ENCODE results near the gene THEMIS.

The THEMIS gene

GRCh38 chr6:127869772-127870404 lies 31.0 kb downstream of the THEMIS start:
- Histone ChIP-seq H3K4me3 (ENCODE audit: low read depth, low read length) (no peak overlapping the region), H3K36me3 (ENCODE audit: control insufficient read depth in 2 of 2, insufficient read depth in 1 of 2, low read length in 2 of 2) (no peaks in the 10 kb centered on the region), H3K27ac (ENCODE audit: extremely low read depth, low read depth, low read length) (no peak overlapping the region), H3K9me3 (ENCODE audit: control insufficient read depth, insufficient read depth, low read depth, low read length) (no peaks in the 10 kb centered on the region), H3K4me1 (ENCODE audit: control insufficient read depth, insufficient read depth, low read length) (no peaks in the 10 kb centered on the region)
- POLR2A ChIA-PET = no interaction called here
- CTCF ChIA-PET = interaction anchor here (1.1 kb wide), 1 partner anchor 27 kb away, joined by 3 read pairs; no protein-coding TSS in a partner anchor
- no peak for TF ChIP-seq ZNF2 (tag by site-specific recombination; IDR thresholded peaks at IDR 0.05)
- TF ChIP-seq, protein P1, sequence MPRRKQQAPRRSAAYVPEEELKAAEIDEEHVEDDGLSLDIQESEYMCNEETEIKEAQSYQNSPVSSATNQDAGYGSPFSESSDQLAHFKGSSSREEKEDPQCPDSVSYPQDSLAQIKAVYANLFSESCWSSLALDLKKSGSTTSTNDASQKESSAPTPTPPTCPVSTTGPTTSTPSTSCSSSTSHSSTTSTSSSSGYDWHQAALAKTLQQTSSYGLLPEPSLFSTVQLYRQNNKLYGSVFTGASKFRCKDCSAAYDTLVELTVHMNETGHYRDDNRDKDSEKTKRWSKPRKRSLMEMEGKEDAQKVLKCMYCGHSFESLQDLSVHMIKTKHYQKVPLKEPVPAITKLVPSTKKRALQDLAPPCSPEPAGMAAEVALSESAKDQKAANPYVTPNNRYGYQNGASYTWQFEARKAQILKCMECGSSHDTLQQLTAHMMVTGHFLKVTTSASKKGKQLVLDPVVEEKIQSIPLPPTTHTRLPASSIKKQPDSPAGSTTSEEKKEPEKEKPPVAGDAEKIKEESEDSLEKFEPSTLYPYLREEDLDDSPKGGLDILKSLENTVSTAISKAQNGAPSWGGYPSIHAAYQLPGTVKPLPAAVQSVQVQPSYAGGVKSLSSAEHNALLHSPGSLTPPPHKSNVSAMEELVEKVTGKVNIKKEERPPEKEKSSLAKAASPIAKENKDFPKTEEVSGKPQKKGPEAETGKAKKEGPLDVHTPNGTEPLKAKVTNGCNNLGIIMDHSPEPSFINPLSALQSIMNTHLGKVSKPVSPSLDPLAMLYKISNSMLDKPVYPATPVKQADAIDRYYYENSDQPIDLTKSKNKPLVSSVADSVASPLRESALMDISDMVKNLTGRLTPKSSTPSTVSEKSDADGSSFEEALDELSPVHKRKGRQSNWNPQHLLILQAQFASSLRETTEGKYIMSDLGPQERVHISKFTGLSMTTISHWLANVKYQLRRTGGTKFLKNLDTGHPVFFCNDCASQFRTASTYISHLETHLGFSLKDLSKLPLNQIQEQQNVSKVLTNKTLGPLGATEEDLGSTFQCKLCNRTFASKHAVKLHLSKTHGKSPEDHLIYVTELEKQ (tag by site-specific recombination; IDR thresholded peaks at IDR 0.05; ENCODE audit: borderline replicate concordance) = no peak
- no peak for TF ChIP-seq ZBTB20 (tag by site-specific recombination; IDR thresholded peaks at IDR 0.05)
- TF ChIP-seq ZNF555 (tag by site-specific recombination; conservative IDR thresholded peaks at IDR 0.05) = no peak
- TF ChIP-seq ZXDB (tag by site-specific recombination; IDR thresholded peaks at IDR 0.05) = no peak
- no peak for TF ChIP-seq RBAK (tag by site-specific recombination; IDR thresholded peaks at IDR 0.05)
- TF ChIP-seq, protein P2, sequence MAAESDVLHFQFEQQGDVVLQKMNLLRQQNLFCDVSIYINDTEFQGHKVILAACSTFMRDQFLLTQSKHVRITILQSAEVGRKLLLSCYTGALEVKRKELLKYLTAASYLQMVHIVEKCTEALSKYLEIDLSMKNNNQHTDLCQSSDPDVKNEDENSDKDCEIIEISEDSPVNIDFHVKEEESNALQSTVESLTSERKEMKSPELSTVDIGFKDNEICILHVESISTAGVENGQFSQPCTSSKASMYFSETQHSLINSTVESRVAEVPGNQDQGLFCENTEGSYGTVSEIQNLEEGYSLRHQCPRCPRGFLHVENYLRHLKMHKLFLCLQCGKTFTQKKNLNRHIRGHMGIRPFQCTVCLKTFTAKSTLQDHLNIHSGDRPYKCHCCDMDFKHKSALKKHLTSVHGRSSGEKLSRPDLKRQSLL (tag by site-specific recombination; IDR thresholded peaks at IDR 0.05) = no peak
- TF ChIP-seq ZNF155 (tag by site-specific recombination; IDR thresholded peaks at IDR 0.05) = no peak
- no peak for TF ChIP-seq ZNF776 (tag by site-specific recombination; IDR thresholded peaks at IDR 0.05; ENCODE audit: borderline replicate concordance)
- TF ChIP-seq IKZF3 (tag by site-specific recombination; IDR thresholded peaks at IDR 0.05) = no peak
- no peak for TF ChIP-seq ZNF785 (tag by site-specific recombination; IDR thresholded peaks at IDR 0.05)
- no peak for TF ChIP-seq ZNF221 (tag by site-specific recombination; IDR thresholded peaks at IDR 0.05; ENCODE audit: borderline replicate concordance)
- no peak for TF ChIP-seq ZNF510 (tag by site-specific recombination; IDR thresholded peaks at IDR 0.05; ENCODE audit: insufficient replicate concordance)
- TF ChIP-seq KLF8 (tag by site-specific recombination; IDR thresholded peaks at IDR 0.05) = no peak
- TF ChIP-seq ZNF530 (tag by site-specific recombination; IDR thresholded peaks at IDR 0.05; ENCODE audit: low read depth) = no peak
- TF ChIP-seq ZNF664 (tag by site-specific recombination; IDR thresholded peaks at IDR 0.05) = no peak
- TF ChIP-seq ZBTB48 (tag by site-specific recombination; IDR thresholded peaks at IDR 0.05) = no peak
- TF ChIP-seq ZFP3 (tag by site-specific recombination; IDR thresholded peaks at IDR 0.05; ENCODE audit: low read depth) = no peak

DNA sequence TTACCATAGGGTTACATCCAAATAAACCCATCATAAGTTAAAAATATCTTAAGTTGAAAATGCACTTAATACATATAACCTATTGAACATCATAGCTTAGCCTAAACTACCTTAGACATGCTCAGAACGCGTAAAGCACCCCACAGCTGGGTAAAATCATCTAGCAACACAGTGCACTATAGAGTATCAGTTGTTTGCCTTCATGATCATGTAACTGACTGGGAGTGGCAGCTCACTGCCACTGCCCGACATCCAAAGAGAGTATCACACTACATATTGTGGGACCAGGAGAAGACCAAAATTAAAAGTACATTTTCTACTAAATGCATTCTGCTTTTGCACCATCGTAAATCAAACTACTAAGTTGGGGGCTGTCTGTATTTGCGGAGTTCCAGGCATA lies 31.7 kb downstream of the THEMIS start:
- Histone ChIP-seq H3K27ac (ENCODE audit: extremely low read depth, low read depth, low read length) (no peak overlapping the region), H3K4me1 (ENCODE audit: control insufficient read depth, insufficient read depth, low read length) (no peaks in the 10 kb centered on the region), H3K9me3 (ENCODE audit: control insufficient read depth, insufficient read depth, low read depth, low read length) (no peaks in the 10 kb centered on the region), H3K36me3 (ENCODE audit: control insufficient read depth in 2 of 2, insufficient read depth in 1 of 2, low read length in 2 of 2) (no peaks in the 10 kb centered on the region), H3K4me3 (ENCODE audit: low read depth, low read length) (no peak overlapping the region)
- TF ChIP-seq CTCF (tag by site-specific recombination; IDR thresholded peaks at IDR 0.05) (no peak), ZNF521 (tag by site-specific recombination; IDR thresholded peaks at IDR 0.05) (no peak), ZNF169 (tag by site-specific recombination; IDR thresholded peaks at IDR 0.05) (no peak)
- TF ChIP-seq, protein P3, sequence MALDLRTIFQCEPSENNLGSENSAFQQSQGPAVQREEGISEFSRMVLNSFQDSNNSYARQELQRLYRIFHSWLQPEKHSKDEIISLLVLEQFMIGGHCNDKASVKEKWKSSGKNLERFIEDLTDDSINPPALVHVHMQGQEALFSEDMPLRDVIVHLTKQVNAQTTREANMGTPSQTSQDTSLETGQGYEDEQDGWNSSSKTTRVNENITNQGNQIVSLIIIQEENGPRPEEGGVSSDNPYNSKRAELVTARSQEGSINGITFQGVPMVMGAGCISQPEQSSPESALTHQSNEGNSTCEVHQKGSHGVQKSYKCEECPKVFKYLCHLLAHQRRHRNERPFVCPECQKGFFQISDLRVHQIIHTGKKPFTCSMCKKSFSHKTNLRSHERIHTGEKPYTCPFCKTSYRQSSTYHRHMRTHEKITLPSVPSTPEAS (tag by site-specific recombination; IDR thresholded peaks at IDR 0.05) = no peak
- POLR2A ChIA-PET = no interaction called here
- CTCF ChIA-PET = interaction anchor here (1.1 kb wide), 1 partner anchor 27 kb away, joined by 3 read pairs; no protein-coding TSS in a partner anchor
